Measurements from ENCODE around the gene TRIM61. TPM values are rescaled to one million over a fixed set of nuclear protein-coding genes. Genes with fewer than 3 reads are reported as not detected.
A peak's percentile ranks its signal among the peaks of the same experiment; 100 is the strongest.
"Not testable (repeated sequence)": the region's sequence is repeated elsewhere in the genome, so short reads cannot be mapped to it uniquely, and the experiment has no call there.

TRIM61 gene
- total RNA-seq, 1 donor from 2014 or later, result not detected

- no peak overlapping the region for H3K9ac ChIP-seq
- H3K36me3 ChIP-seq, result no peaks in the 10 kb centered on the region
- no peaks in the 10 kb centered on the region for H3K79me2 ChIP-seq (ENCODE audit: low read depth)
- H4K20me1 ChIP-seq (ENCODE audit: low read depth), result no peaks in the 10 kb centered on the region
- no peak for DNase-seq (ENCODE audit: low spot score)
- H3K9me3 Mint-ChIP-seq, result peaks cover 2% of the 10 kb centered on the region
- H3K27ac ChIP-seq, result no peak overlapping the region
- peak overlapping the region; percentile 82 for H2AFZ ChIP-seq (replicated peaks)
- H3K4me1 Mint-ChIP-seq, result peaks cover 13% of the 10 kb centered on the region
- H3K27ac Mint-ChIP-seq, result no peak overlapping the region
- no peaks in the 10 kb centered on the region for H3K36me3 Mint-ChIP-seq
- peaks cover 10% of the 10 kb centered on the region for H3K4me1 ChIP-seq
- no peaks in the 10 kb centered on the region for H3K27me3 ChIP-seq
- no peak overlapping the region for H3K4me2 ChIP-seq
- peaks cover 2% of the 10 kb centered on the region for H3K27me3 Mint-ChIP-seq (ENCODE audit: insufficient read depth, low read depth)
- no peaks in the 10 kb centered on the region for H3K9me3 ChIP-seq (ENCODE audit: low read depth)
- H3K4me3 Mint-ChIP-seq, result no peak overlapping the region
- no peaks in the 10 kb centered on the region for H3F3A ChIP-seq (ENCODE audit: low read depth)
- H3K4me3 ChIP-seq, result no peak overlapping the region
- no peak for TF ChIP-seq EZH2phosphoT487 (IDR thresholded peaks at IDR 0.05)
- no peak for TF ChIP-seq CTCF (IDR thresholded peaks at IDR 0.05)
Observed at GRCh38 chr4:164945146-164945545, 32.3 kb downstream of the TRIM61 start.

- no peak overlapping the region for H2AFZ ChIP-seq (replicated peaks)
- H3K4me2 ChIP-seq, result no peak overlapping the region
- H3K27ac ChIP-seq, result no peak overlapping the region
- Mint-ChIP-seq H3K36me3 (no peaks in the 10 kb centered on the region), H3K27ac (no peak overlapping the region), H3K4me3 (no peak overlapping the region), H3K27me3 (ENCODE audit: insufficient read depth, low read depth) (peaks cover 4% of the 10 kb centered on the region), H3K9me3 (peaks cover 2% of the 10 kb centered on the region), H3K4me1 (peaks cover 7% of the 10 kb centered on the region)
- no peak overlapping the region for H3K9ac ChIP-seq
- TF ChIP-seq EZH2phosphoT487 (IDR thresholded peaks at IDR 0.05) (no peak), EZH2 (IDR thresholded peaks at IDR 0.05) (no peak), CTCF (IDR thresholded peaks at IDR 0.05) (no peak)
- H3K79me2 ChIP-seq (ENCODE audit: low read depth), result no peaks in the 10 kb centered on the region
- no peaks in the 10 kb centered on the region for H3K9me3 ChIP-seq (ENCODE audit: low read depth)
- H3K4me1 ChIP-seq, result peaks cover 7% of the 10 kb centered on the region
- no peaks in the 10 kb centered on the region for H3K36me3 ChIP-seq
- DNase-seq (ENCODE audit: low spot score), result no peak
- H3K4me3 ChIP-seq, result no peak overlapping the region
- no peaks in the 10 kb centered on the region for H3F3A ChIP-seq (ENCODE audit: low read depth)
- no peaks in the 10 kb centered on the region for H4K20me1 ChIP-seq (ENCODE audit: low read depth)
- H3K27me3 ChIP-seq, result no peaks in the 10 kb centered on the region
Observed at GRCh38 chr4:164943192-164943591, 34.3 kb downstream of the TRIM61 start.

GRCh38 chr4:164937576-164938270, 39.7 kb downstream of the TRIM61 start:
- H3K4me3 ChIP-seq, result no peak overlapping the region
- H2AFZ ChIP-seq (replicated peaks), result peak overlapping the region; percentile 51
- H3K36me3 Mint-ChIP-seq, result no peaks in the 10 kb centered on the region
- H3K27me3 ChIP-seq, result no peaks in the 10 kb centered on the region
- DNase-seq (ENCODE audit: low spot score), result peak; percentile 61
- H3K27ac Mint-ChIP-seq, result no peak overlapping the region
- H3K27me3 Mint-ChIP-seq (ENCODE audit: insufficient read depth, low read depth), result peaks cover 5% of the 10 kb centered on the region
- H3K9ac ChIP-seq, result no peak overlapping the region
- H3K9me3 ChIP-seq (ENCODE audit: low read depth), result no peaks in the 10 kb centered on the region
- no peaks in the 10 kb centered on the region for H3K36me3 ChIP-seq
- no peaks in the 10 kb centered on the region for H3K79me2 ChIP-seq (ENCODE audit: low read depth)
- H4K20me1 ChIP-seq (ENCODE audit: low read depth), result no peaks in the 10 kb centered on the region
- no peaks in the 10 kb centered on the region for H3F3A ChIP-seq (ENCODE audit: low read depth)
- H3K4me1 ChIP-seq, result peaks cover 10% of the 10 kb centered on the region
- H3K4me2 ChIP-seq, result no peak overlapping the region
- no peaks in the 10 kb centered on the region for H3K9me3 Mint-ChIP-seq
- H3K27ac ChIP-seq, result no peak overlapping the region
- no peak for TF ChIP-seq EZH2phosphoT487 (IDR thresholded peaks at IDR 0.05)
- TF ChIP-seq CTCF (IDR thresholded peaks at IDR 0.05), result peak; percentile 33
- H3K4me3 Mint-ChIP-seq, result no peak overlapping the region
- H3K4me1 Mint-ChIP-seq, result no peaks in the 10 kb centered on the region

DNA sequence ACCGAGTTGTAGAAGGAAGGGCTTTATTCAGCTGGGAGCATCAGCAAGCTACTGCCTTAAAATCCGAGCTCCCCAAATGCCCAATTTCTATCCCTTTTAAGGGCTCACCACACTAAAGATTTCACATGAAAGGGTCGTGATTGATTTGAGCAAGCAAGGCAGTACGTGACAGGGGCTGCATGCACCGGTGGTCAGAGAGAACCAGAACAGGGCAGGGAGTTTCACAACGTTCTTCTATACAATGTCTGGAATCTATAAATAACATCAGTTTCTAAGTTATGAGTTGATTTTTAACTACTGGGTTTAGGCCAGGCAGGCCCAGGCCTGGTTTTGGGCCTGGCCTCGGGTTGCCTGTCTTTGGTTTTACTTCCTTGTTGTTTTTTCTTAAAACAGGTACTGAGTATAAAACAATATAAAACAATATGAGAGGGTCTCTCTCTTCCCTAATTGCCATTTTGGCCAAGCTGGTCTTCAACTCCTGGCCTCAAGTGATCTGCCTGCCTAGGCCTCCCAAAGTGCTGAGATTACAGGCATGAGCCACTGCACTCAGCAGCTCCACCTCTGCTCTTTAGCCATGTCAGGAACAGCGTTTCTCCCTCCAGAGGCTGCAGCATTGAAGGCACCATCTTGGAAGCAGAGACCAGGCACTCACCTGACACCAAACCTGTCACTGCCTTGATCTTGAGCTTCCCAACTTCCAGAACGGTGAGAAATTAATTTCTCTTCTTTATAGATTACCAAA, 41.4 kb downstream of the TRIM61 start:
- peaks cover 10% of the 10 kb centered on the region for H3K4me1 ChIP-seq
- not testable (repeated sequence) for H4K20me1 ChIP-seq (ENCODE audit: low read depth); H3K4me2 ChIP-seq; H3K9me3 Mint-ChIP-seq; H3K27ac Mint-ChIP-seq; H3K36me3 ChIP-seq; H3K27ac ChIP-seq; H3F3A ChIP-seq (ENCODE audit: low read depth); H3K4me1 Mint-ChIP-seq; H3K36me3 Mint-ChIP-seq; H3K9ac ChIP-seq; H3K9me3 ChIP-seq (ENCODE audit: low read depth); H3K4me3 ChIP-seq; H3K27me3 Mint-ChIP-seq (ENCODE audit: insufficient read depth, low read depth); H3K79me2 ChIP-seq (ENCODE audit: low read depth); DNase-seq (ENCODE audit: low spot score); H3K27me3 ChIP-seq; H3K4me3 Mint-ChIP-seq
- peak overlapping the region; percentile 76 for H2AFZ ChIP-seq (replicated peaks)
